NCI-H146 treated with DMSO at 0.1 percent for 48 hours (cell line): ENCODE measurements around the gene CKM.
"Not testable (repeated sequence)": the region's sequence is repeated elsewhere in the genome, so short reads cannot be mapped to it uniquely, and the experiment has no call there.

Source experiments
- DNase-seq: peaks from one replicate; lab custom pipeline; 2025; ENCODE audit not compliant: unreplicated experiment; lab: John Stamatoyannopoulos, UW

Gene CKM

GRCh38 chr19:45349430-45349941 lies 26.8 kb upstream of the CKM start:
- DNase-seq: no peak

GRCh38 chr19:45349126-45349415 lies 26.4 kb upstream of the CKM start:
- no peak for DNase-seq

- DNase-seq: no peak
Measured at GRCh38 chr19:45348367-45349125, 25.9 kb upstream of the CKM start.

DNA sequence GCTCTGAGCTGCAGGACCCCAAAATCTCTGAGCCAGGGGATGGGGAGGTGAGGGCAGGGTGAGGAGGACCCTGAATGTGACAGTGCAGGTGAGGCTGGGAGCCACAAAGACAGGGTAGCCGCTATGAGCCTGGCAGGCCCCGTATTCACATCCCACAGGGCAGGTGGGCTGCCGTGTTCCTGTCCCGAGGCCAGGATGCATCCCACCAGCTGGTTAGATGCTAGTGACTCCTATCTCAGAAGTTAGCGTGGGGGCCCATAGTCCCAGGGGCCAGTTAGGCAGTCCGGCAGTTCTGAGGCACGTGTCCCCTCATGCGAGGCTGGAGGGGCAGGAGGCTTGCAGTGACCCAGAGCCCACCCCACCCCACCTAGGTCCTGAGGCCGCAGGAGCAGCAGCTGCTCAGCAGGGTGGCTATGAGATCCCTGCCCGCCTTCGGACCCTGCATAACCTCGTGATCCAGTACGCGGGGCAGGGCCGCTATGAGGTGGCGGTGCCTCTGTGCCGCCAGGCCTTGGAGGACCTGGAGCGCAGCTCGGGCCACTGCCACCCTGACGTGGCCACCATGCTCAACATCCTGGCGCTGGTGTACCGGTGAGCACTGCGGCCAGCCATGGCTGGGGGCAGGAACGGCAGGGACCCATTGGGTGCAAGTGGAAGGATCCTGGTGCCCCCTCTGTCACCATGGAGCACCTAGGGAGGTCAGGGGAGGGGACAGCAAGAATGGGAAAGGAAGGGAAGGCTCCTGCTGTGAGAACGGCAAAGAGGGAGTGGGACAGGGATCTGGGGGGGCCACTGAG lies 25.1 kb upstream of the CKM start:
- no peak for DNase-seq

- DNase-seq: no peak
Measured at GRCh38 chr19:45346449-45346848, 23.8 kb upstream of the CKM start.

- DNase-seq: no peak
Measured at GRCh38 chr19:45345506-45345860, 22.8 kb upstream of the CKM start.

DNA sequence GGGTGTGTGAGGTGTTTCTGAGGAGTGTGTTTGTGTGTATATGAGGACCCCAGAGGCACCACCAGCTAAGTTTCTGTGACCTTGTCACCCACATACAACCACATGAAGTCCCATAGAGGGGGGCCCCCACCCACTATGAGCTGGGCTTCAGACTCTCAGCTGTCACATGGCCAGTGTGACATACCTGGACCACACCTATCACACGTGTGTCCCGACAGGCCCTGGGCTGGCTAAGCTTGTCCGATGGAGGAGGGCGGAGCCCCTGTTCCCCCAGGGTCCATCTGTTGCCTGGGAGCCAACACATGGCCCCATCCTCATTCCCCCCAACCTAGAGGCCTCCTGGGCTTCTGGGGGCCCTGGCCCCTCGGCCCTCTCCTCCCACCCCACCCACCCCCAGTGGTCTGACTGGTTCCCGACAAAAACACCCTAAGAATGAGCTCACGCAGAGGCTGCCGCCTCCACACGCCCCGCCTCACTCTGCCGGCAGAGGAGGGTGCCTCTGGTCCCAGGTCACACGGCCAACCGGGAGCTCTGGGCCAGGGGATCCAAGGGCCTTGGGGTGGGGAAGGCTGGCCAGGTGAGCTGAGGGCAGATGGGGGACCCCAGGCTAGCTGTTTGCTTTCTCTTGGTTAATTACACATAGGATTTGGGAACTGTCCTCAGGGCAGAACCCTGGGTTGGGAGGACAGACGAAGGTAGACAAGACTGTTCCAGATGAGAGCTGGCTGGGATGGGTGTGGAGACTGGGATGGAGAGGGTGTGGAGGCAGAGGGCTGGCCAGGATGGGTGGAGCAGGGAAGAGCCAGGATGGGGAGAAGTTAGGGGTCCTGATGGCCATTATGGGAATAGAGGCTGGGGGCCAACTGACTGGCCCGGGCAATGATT lies 22.2 kb upstream of the CKM start:
- no peak for DNase-seq

DNA sequence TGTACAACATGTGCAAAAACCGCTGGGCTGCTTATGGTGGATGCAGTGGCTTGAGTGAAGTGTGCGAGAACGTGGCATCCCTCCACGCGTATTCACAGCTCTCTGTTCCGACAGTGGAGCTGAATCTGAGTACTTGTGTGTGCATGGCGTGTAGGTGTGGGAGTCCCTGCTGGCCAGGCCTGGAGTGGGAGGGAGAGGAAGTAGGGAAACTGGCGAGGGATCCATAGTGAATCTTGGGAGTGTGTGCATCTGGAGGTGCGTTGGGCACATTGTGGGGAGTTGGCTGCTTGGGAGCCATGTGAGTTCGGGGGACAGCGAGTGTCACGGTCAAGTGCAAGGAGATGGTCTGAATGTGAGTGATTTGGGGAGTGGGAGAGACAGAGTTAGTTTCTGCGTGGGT lies 20.2 kb upstream of the CKM start:
- no peak for DNase-seq

GRCh38 chr19:45340899-45341453 lies 18.3 kb upstream of the CKM start:
- DNase-seq: no peak

- no peak for DNase-seq
Measured at GRCh38 chr19:45340232-45340898, 17.7 kb upstream of the CKM start, which contains the start of gene KLC3. TSS of gene KLC3 (plus strand) at chr19:45340750. CDS start at chr19:45345542, 4,792 bp downstream.

DNA sequence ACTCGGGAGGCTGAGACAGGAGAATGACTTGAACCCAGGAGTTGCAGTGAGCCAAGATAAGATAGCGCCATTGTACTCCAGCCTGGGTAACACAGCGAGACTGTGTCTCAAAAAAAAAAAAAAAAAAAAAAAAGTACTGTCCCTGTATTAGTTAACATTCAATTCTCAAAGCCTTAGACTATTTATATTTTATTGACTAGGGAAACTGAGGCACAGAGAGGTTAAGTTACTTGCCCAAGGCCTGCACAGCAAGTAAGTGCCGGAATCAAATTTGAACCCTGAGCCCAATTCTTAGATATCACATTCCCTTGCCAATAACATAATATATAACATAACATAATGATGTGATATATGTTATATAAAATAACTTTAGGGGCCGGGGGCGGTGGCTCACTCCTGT lies 17.0 kb upstream of the CKM start:
- no peak for DNase-seq

DNA sequence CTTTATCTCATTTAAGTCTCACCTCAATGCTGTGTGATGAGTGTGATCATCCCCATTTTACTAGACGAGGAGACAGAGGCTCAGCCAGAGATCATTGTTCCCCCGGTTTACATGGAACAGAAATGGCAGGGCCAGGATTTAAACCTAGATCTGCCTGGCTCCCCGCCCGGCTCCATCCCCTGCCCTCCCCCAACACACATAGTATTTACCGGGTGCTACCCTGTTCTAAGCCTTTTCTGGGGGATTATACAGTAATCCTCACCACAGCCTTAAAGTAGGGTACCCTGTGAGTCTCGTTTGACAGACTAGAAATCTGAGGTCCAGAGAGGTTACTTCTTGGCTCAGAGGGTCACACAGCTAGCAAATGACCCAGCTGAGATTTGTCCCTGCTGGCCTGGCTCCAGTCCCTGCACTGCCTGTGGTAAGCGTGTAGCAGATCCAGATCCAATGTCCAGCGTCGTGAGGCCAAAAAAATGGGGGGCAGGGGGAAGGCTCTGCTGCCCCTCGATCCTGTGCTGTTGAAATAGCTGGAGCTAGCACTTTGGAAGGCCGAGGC lies 14.1 kb upstream of the CKM start:
- no peak for DNase-seq

DNA sequence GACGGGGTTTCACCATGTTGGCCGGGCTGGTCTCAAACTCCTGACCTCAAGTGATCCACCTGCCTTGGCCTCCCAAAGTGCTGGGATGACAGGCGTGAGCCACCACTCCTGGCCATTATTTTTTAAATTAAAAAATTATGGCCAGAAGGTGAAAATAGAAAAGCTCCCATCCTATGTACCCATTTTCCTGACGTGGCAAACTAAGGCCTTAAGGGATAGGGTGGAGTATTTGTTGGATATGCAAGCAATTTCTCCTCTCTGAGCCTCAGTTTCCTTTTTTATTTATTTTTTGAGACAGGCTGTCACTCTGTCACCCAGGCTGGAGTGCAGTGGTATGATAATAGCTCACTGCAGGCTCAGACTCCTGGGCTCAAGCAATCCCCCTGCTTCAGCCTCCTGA lies 12.2 kb upstream of the CKM start:
- DNase-seq: not testable (repeated sequence)

- no peak for DNase-seq
Measured at GRCh38 chr19:45333609-45334303, 11.1 kb upstream of the CKM start.

DNA sequence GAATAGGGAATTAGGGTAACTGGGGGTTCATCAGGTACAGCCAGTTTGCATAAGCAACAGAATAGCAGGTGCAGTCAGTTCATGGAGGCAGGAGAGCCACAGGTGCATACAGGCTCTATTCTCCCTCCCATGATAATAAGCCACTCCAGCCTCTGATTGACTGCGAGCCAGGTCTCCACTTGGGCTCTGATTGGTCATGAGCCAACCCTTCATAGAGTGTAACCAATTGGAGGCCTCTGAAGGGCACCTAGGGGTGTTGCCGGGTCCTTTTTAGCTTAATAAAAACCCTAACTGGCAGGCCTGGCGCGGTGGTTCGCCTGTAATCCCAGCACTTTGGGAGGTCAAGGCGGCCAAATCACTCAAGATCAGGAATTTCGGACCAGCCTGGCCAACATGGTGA lies 8.7 kb upstream of the CKM start:
- DNase-seq: peak; percentile 92

DNA sequence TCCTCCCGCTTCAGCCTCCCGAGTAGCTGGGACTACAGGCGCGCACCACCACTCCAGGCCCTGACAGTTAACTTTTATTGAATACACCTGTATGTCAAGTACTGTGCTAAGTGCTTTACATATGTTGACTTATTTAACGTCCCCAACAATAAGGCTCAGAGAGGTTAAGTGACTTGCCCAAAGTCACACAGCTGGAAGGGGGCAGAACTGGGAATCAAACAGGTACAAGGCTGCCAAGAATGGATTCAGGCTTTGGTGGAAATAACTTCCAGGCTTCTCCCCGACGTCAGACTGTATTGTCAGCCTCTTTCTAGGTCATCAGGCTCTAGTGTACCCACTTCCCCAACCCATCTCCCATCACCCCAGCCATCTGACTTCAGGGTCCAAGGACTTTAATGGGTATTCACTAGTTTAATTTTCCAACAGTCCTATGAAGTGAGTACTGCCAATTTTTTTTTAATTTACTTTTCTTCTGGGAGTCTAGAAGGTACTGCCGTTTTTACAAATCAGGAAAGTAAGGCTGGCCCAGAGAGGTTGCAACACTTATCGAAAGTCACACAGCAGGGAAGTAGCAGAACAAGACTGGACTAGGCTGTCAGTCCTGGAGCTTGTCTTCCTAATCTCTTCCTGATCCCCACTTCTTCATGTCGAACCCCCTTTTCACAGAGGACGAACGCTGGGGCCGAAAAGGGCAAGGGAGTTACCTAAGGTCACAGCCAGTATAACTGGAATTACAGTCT lies 4.9 kb upstream of the CKM start:
- DNase-seq: no peak

GRCh38 chr19:45324349-45324907 lies 1.8 kb upstream of the CKM start:
- no peak for DNase-seq

- no peak for DNase-seq
Measured at GRCh38 chr19:45323671-45324081, 1.0 kb upstream of the CKM start.

DNA sequence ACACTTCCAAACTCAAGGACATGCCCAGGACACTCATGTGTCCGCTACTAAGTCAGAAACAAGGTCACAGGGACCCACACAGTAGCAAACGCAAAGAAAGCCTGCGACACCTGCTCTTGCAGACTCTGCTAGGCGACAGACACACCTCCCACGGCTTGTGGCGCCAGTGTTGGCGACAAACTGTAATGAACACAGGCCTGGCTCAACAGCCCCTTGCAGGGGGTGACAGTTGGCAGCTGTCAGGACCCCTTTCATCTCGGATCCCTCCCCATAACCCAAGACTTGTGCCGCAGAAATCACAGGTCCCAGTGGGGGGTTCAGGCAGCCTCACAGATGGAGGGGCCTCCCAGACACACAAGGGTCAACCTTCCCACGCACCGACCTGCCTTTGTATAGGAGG lies 364 bp downstream of the CKM start:
- no peak for DNase-seq
